K562 treated with DMSO at 1 percent for 12 hours (cell line): ENCODE data around the gene TPGS1. TPM values are rescaled to one million over a fixed set of nuclear protein-coding genes. Genes with fewer than 3 reads are reported as not detected.

Experiments
- total RNA-seq: library from RNA; unstranded; fragments of 300-600 nt; gene quantifications from 2 replicates; pipeline ENCODE4 v1.2.3, GENCODE V29; 2022; ENCODE audit not compliant: insufficient read depth

Gene TPGS1
- 50.0 and 96.2 TPM in 2 replicates for total RNA-seq

GRCh38 chr19:507286-508203 is at the start of gene TPGS1:
Gene TPGS1 (plus strand): TSS chr19:507497. CDS start chr19:507507, 10 bp downstream.

GRCh38 chr19:460877-461720 is 46.2 kb upstream of the TPGS1 start, which contains the start of gene SHC2:
Gene SHC2 (minus strand): TSS chr19:461033. CDS start chr19:460996, 37 bp downstream.

GRCh38 chr19:496112-496665 is 11.1 kb upstream of the TPGS1 start, which contains the start of gene MADCAM1:
Gene MADCAM1 (plus strand): TSS chr19:496486. CDS start chr19:496500, 14 bp downstream.

GRCh38 chr19:531753-532560 is 24.7 kb downstream of the TPGS1 start, which contains the start of gene CDC34:
Gene CDC34 (plus strand): TSS chr19:531760. CDS start chr19:531932, 172 bp downstream.

GRCh38 chr19:543910-544608 is 36.8 kb downstream of the TPGS1 start, which contains the start of gene GZMM:
Gene GZMM (plus strand): TSS chr19:544053. CDS start chr19:544072, 19 bp downstream.

Other genes with a start within 250 kb of the TPGS1 start
- gene PLPP2, start 216.1 kb upstream of the TPGS1 start, total RNA-seq, result not detected in 2 replicates
- 29.8 and 31.5 TPM in 2 replicates for gene MIER2, start 162.7 kb upstream of the TPGS1 start, total RNA-seq
- gene C2CD4C, start 98.3 kb upstream of the TPGS1 start, total RNA-seq, result not detected in 2 replicates
- gene SHC2, start 46.5 kb upstream of the TPGS1 start, total RNA-seq, result 0.49 and 2.1 TPM in 2 replicates
- gene MADCAM1, start 11.0 kb upstream of the TPGS1 start, total RNA-seq, result 1.0 TPM in 1 of 2 replicates, not detected in the other
- gene CDC34, start 24.3 kb downstream of the TPGS1 start, total RNA-seq, result 134 and 173 TPM in 2 replicates
- gene GZMM, start 36.6 kb downstream of the TPGS1 start, total RNA-seq, result 2.5 and 3.2 TPM in 2 replicates
- gene BSG, start 65.1 kb downstream of the TPGS1 start, total RNA-seq, result 539 and 624 TPM in 2 replicates
- 3.5 and 4.7 TPM in 2 replicates for gene HCN2, start 82.4 kb downstream of the TPGS1 start, total RNA-seq
- gene POLRMT, start 126.0 kb downstream of the TPGS1 start, total RNA-seq, result 86.8 and 92.3 TPM in 2 replicates
- gene FGF22, start 132.4 kb downstream of the TPGS1 start, total RNA-seq, result 0.58 and 0.74 TPM in 2 replicates
- 77.4 and 85.9 TPM in 2 replicates for gene RNF126, start 155.7 kb downstream of the TPGS1 start, total RNA-seq
- gene FSTL3, start 168.9 kb downstream of the TPGS1 start, total RNA-seq, result 5.5 and 11.6 TPM in 2 replicates
- gene PRSS57, start 188.0 kb downstream of the TPGS1 start, total RNA-seq, result 26.1 and 36.0 TPM in 2 replicates
- gene PALM, start 201.4 kb downstream of the TPGS1 start, total RNA-seq, result 11.5 and 13.7 TPM in 2 replicates
- 0.38 TPM in 1 of 2 replicates, not detected in the other for gene MISP, start 243.6 kb downstream of the TPGS1 start, total RNA-seq